T1000 (cell line): ENCODE measurements around the gene MYH11.

ENCODE experiments used
- DNase-seq: peaks from one replicate; lab custom pipeline; 2025; ENCODE audit warnings: mixed read lengths; lab: John Stamatoyannopoulos, UW

The MYH11 gene

GRCh38 chr16:15777533-15778203 is 79.2 kb downstream of the MYH11 start:
- DNase-seq: no peak

- no peak for DNase-seq
These were observed 80.3 kb downstream of the MYH11 start for GRCh38 chr16:15776572-15776971.

GRCh38 chr16:15775663-15776304 is 81.0 kb downstream of the MYH11 start:
- no peak for DNase-seq

- no peak for DNase-seq
These were observed 81.6 kb downstream of the MYH11 start for GRCh38 chr16:15775209-15775608.

GRCh38 chr16:15773968-15774367 is 82.9 kb downstream of the MYH11 start:
- DNase-seq: no peak

GRCh38 chr16:15772579-15773293 is 84.1 kb downstream of the MYH11 start:
- no peak for DNase-seq

- no peak for DNase-seq
These were observed 85.1 kb downstream of the MYH11 start for GRCh38 chr16:15771694-15772093.

- DNase-seq: no peak
These were observed 86.3 kb downstream of the MYH11 start for GRCh38 chr16:15770512-15770911.

- DNase-seq: no peak
These were observed 86.7 kb downstream of the MYH11 start for GRCh38 chr16:15770107-15770506.

- DNase-seq: no peak
These were observed 87.6 kb downstream of the MYH11 start for GRCh38 chr16:15769239-15769638.

GRCh38 chr16:15768201-15768600 is 88.6 kb downstream of the MYH11 start:
- DNase-seq: no peak

GRCh38 chr16:15766918-15767317 is 89.9 kb downstream of the MYH11 start:
- DNase-seq: no peak

- no peak for DNase-seq
These were observed 90.9 kb downstream of the MYH11 start for GRCh38 chr16:15765880-15766279.

GRCh38 chr16:15765116-15765515 is 91.7 kb downstream of the MYH11 start:
- DNase-seq: no peak

GRCh38 chr16:15764112-15764511 is 92.7 kb downstream of the MYH11 start:
- DNase-seq: no peak

- no peak for DNase-seq
These were observed 96.7 kb downstream of the MYH11 start for GRCh38 chr16:15760129-15760528.

- no peak for DNase-seq
These were observed 97.8 kb downstream of the MYH11 start for GRCh38 chr16:15759070-15759469.

GRCh38 chr16:15757630-15758251 is 99.1 kb downstream of the MYH11 start:
- DNase-seq: no peak

GRCh38 chr16:15757077-15757386 is 99.8 kb downstream of the MYH11 start:
- DNase-seq: no peak

GRCh38 chr16:15754821-15755534 is 101.8 kb downstream of the MYH11 start:
- no peak for DNase-seq

- DNase-seq: no peak
These were observed 103.9 kb downstream of the MYH11 start for GRCh38 chr16:15752717-15753488.

- no peak for DNase-seq
These were observed 104.9 kb downstream of the MYH11 start for GRCh38 chr16:15751940-15752339.
